ENCODE results near the gene ANKS1A. TPM values are rescaled to one million over a fixed set of nuclear protein-coding genes. Genes with fewer than 3 reads are reported as not detected.
A peak's percentile ranks its signal among the peaks of the same experiment; 100 is the strongest.

ANKS1A gene
- total and polyA plus RNA-seq, 2 experiments from 2014 or later: 17.5 to 25.4 TPM

DNA sequence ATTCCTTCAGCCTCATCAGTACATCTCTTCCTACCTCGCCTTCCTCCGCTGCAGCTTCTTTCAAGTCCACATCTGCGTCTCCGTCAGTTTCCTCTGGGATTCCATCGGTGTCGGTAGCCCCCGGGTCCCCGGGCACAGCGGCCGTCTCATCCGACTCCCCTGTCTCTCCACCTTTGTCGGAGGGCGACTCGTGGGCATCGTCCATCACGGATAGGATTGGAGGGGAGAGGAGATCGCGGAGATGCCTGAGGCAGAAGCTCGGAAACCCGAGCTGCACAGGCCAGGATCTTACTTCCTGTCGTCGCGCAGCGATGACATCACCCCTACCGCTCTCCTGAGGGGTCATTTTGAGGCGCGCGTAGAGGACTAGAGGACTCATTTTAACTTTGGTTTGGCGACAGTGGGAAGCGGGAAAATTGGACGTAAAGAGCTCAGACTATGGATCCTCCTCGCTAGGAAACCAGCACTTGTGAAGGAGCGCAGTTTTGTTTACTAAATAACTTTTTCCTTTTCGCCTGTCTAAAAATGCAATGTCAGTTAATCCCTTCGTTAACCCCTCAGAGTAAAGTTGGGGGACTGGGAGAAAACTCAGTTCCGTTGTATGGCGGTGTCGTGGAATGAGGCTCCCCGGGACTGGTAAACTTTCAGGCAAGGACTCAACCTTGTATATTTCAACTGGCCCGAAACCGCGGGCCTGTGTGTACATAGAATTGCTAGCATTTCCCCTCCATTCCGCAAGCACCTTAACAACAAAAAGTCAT, 1.1 kb upstream of the ANKS1A start, which contains the start of gene TAF11:
Gene TAF11 (minus strand): TSS at position 290 of the 761 bp plus-strand sequence. CDS start 85 bp downstream, at position 205.
- H3K9me3 ChIP-seq (ENCODE audit: low read depth): no peaks in the 10 kb centered on the region
- H3K79me2 ChIP-seq: peaks cover 82% of the 10 kb centered on the region
- H3K36me3 ChIP-seq (replicated peaks; ENCODE audit: insufficient read depth, low read depth): no peaks in the 10 kb centered on the region
- TF ChIP-seq EZH2 (IDR thresholded peaks at IDR 0.05; ENCODE audit: borderline replicate concordance) (no peak), EZH2phosphoT487 (IDR thresholded peaks at IDR 0.05; ENCODE audit: low read depth, severe bottlenecking, unreplicated experiment) (no peak)
- TF ChIP-seq, protein P1, sequence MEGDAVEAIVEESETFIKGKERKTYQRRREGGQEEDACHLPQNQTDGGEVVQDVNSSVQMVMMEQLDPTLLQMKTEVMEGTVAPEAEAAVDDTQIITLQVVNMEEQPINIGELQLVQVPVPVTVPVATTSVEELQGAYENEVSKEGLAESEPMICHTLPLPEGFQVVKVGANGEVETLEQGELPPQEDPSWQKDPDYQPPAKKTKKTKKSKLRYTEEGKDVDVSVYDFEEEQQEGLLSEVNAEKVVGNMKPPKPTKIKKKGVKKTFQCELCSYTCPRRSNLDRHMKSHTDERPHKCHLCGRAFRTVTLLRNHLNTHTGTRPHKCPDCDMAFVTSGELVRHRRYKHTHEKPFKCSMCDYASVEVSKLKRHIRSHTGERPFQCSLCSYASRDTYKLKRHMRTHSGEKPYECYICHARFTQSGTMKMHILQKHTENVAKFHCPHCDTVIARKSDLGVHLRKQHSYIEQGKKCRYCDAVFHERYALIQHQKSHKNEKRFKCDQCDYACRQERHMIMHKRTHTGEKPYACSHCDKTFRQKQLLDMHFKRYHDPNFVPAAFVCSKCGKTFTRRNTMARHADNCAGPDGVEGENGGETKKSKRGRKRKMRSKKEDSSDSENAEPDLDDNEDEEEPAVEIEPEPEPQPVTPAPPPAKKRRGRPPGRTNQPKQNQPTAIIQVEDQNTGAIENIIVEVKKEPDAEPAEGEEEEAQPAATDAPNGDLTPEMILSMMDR (IDR thresholded peaks at IDR 0.05; ENCODE audit: poor library complexity): no peak
- WGBS (ENCODE audit: low lambda C conversion rate, missing lambda C conversion rate): under 1% methylated on average over 43 of the region's 43 CpGs
- H3K4me3 ChIP-seq: peak within 1 kb of the TSS; percentile 78
- peaks cover 6% of the 10 kb centered on the region for H3K4me1 ChIP-seq (ENCODE audit: insufficient read depth)
- H4K20me1 ChIP-seq (ENCODE audit: insufficient read depth, poor library complexity, severe bottlenecking): peaks cover 9% of the 10 kb centered on the region
- H3K27ac ChIP-seq: peak within 1 kb of the TSS; percentile 94
- peak within 1 kb of the TSS; percentile 89 for H3K4me2 ChIP-seq
- peak within 1 kb of the TSS; percentile 75 for H2AFZ ChIP-seq
- DNase-seq (ENCODE audit: low spot score): peak; percentile 97
- H3K9me2 ChIP-seq (replicated peaks; ENCODE audit: insufficient read depth): no peaks in the 10 kb centered on the region
- no peaks in the 10 kb centered on the region for H3K27me3 ChIP-seq

DNA sequence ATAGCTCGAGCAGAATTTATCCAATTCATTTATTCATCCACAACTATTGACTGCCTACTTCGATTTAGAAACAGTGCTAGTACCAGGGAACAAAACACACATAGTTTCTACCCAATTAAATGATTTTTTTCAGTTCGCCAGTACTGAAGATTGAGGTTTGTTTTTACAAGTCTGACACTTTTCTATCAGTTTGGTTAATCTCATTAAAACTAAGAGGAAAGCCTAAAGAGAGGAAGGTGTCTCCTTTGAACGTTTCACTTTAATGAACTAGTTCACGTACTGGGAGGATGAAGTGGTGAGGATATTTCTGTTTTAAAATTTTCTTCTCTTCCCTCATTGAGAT, 570 bp upstream of the ANKS1A start:
- Histone ChIP-seq H3K27ac (peak overlapping the region; percentile 94), H3K9me3 (ENCODE audit: low read depth) (no peaks in the 10 kb centered on the region), H3K79me2 (peaks cover 82% of the 10 kb centered on the region), H4K20me1 (ENCODE audit: insufficient read depth, poor library complexity, severe bottlenecking) (peaks cover 9% of the 10 kb centered on the region), H3K36me3 (replicated peaks; ENCODE audit: insufficient read depth, low read depth) (no peaks in the 10 kb centered on the region), H3K4me1 (ENCODE audit: insufficient read depth) (peaks cover 6% of the 10 kb centered on the region), H3K4me2 (peak overlapping the region; percentile 89), H2AFZ (peak overlapping the region; percentile 72), H3K27me3 (no peaks in the 10 kb centered on the region), H3K4me3 (peak overlapping the region; percentile 37), H3K9me2 (replicated peaks; ENCODE audit: insufficient read depth) (no peaks in the 10 kb centered on the region)
- TF ChIP-seq EZH2phosphoT487 (IDR thresholded peaks at IDR 0.05; ENCODE audit: low read depth, severe bottlenecking, unreplicated experiment) (no peak), EZH2 (IDR thresholded peaks at IDR 0.05; ENCODE audit: borderline replicate concordance) (no peak)
- TF ChIP-seq, protein P1 (IDR thresholded peaks at IDR 0.05; ENCODE audit: poor library complexity): no peak
- DNase-seq (ENCODE audit: low spot score): no peak
- WGBS (ENCODE audit: low lambda C conversion rate, missing lambda C conversion rate): 2% methylated on average over 5 of the region's 5 CpGs

DNA sequence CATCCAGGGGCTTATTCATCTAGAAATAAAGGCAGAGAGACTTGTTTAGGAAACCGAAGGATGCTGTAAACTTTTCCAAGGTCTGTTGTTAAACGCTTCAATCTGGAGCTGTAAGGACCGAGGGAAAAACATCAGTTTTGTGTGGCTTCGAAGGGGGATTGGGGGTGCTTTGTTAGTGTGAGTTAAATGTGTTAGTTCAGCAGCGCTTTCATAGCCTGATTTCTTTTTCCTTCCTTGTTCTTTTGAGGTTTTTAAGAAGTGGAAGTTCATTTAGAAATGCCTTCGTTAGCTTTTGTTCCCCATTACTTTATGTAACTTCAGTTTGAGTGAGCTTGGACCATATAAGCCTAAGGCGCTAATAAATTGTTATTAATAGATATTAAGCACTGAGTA, 1.5 kb downstream of the ANKS1A start:
- no peak for DNase-seq (ENCODE audit: low spot score)
- peaks cover 6% of the 10 kb centered on the region for H3K4me1 ChIP-seq (ENCODE audit: insufficient read depth)
- 66% methylated on average over 7 of the region's 7 CpGs for WGBS (ENCODE audit: low lambda C conversion rate, missing lambda C conversion rate)

More for the DNA sequence above, 1.5 kb downstream of the ANKS1A start:
- no peak for TF ChIP-seq EZH2phosphoT487 (IDR thresholded peaks at IDR 0.05; ENCODE audit: low read depth, severe bottlenecking, unreplicated experiment)
- TF ChIP-seq, protein P1 (IDR thresholded peaks at IDR 0.05; ENCODE audit: poor library complexity): no peak
- TF ChIP-seq EZH2 (IDR thresholded peaks at IDR 0.05; ENCODE audit: borderline replicate concordance): no peak
- Histone ChIP-seq H3K4me2 (peak overlapping the region; percentile 89), H3K27me3 (no peaks in the 10 kb centered on the region), H4K20me1 (ENCODE audit: insufficient read depth, poor library complexity, severe bottlenecking) (peaks cover 9% of the 10 kb centered on the region), H2AFZ (no peak overlapping the region), H3K79me2 (peaks cover 83% of the 10 kb centered on the region), H3K4me3 (peak overlapping the region; percentile 37), H3K36me3 (replicated peaks; ENCODE audit: insufficient read depth, low read depth) (no peaks in the 10 kb centered on the region), H3K9me3 (ENCODE audit: low read depth) (no peaks in the 10 kb centered on the region), H3K9me2 (replicated peaks; ENCODE audit: insufficient read depth) (no peaks in the 10 kb centered on the region), H3K27ac (no peak overlapping the region)

Data from hepatocyte (in vitro differentiated cells).